DND-41 (cell line): Measurements from ENCODE around the gene GRK6.

Source experiments
- CTCF ChIP-seq: IDR thresholded peaks from 2 replicates; pipeline ENCODE4 v1.5.1; 2012; ENCODE audit warnings: borderline replicate concordance, low read length, moderate library complexity, mild to moderate bottlenecking; ENCODE audit not compliant: poor library complexity, severe bottlenecking; ENCODE audit errors: extremely low read depth
- EZH2 ChIP-seq: IDR thresholded peaks from 3 replicates; pipeline ENCODE4 v1.6.1; 2012; ENCODE audit warnings: borderline replicate concordance, low read depth, mild to moderate bottlenecking, moderate library complexity, low read length, inconsistent platforms; ENCODE audit not compliant: severe bottlenecking

GRCh38 chr5:177426566-177427210 is at the start of gene GRK6:
- no peak for TF ChIP-seq CTCF
- TF ChIP-seq EZH2, result no peak
